Transverse colon (tissue), 4 donors: ENCODE results near the gene CNOT4. TPM values are rescaled to one million over a fixed set of nuclear protein-coding genes. Genes with fewer than 3 reads are reported as not detected.

Experiments
- DNase-seq: peaks from one replicate; pipeline ENCODE4 v3.0.0-alpha.2; 2019
- H3K27ac ChIP-seq, 4 donors: fragments of 200-600 bp; sonication (generic); 2 replicates each; pipeline ENCODE4 v1.5.1; 2016 to 2018; ENCODE audit warnings: inconsistent platforms in 4 of 4
- H3K27me3 ChIP-seq: fragments of 200-600 bp; sonication (generic); 2 replicates; pipeline ENCODE4 v1.5.1; 2017; ENCODE audit warnings: inconsistent platforms
- H3K36me3 ChIP-seq, 4 donors: fragments of 200-600 bp; sonication (generic); 2 replicates each; pipeline ENCODE4 v1.5.1; 2017 to 2019; ENCODE audit warnings: inconsistent platforms in 4 of 4
- H3K4me1 ChIP-seq, 4 donors: fragments of 200-600 bp; sonication (generic); 2 replicates each; pipeline ENCODE4 v1.5.1; 2017 to 2020; ENCODE audit warnings: inconsistent platforms in 4 of 4
- H3K4me3 ChIP-seq, 4 donors: fragments of 200-600 bp; sonication (generic); 1 replicate in 1 of 4; 2 replicates in 3 of 4; pipeline versions ENCODE4 v1.5.1 to v1.6.1; 2017 to 2019; ENCODE audit warnings: inconsistent platforms in 4 of 4
- H3K9me3 ChIP-seq, 2 donors: fragments of 200-600 bp; sonication (generic); 2 replicates each; pipeline ENCODE4 v1.5.1; 2017 to 2019; ENCODE audit warnings: inconsistent platforms in 2 of 2
- EP300 ChIP-seq: sonication (generic); formaldehyde crosslinking; IDR thresholded peaks from one replicate; pipeline ENCODE4 v1.6.1; 2017; ENCODE audit warnings: antibody characterized with exemption, low read depth
- POLR2A ChIP-seq: fragments of 450-650 bp; IDR thresholded peaks from one replicate; pipeline ENCODE4 v1.6.1; 2016; ENCODE audit warnings: antibody characterized with exemption, mild to moderate bottlenecking, moderate library complexity
- POLR2AphosphoS5 ChIP-seq, 3 donors: sonication (generic); formaldehyde crosslinking; IDR thresholded peaks; one replicate each; pipeline ENCODE4 v1.6.1; 2016; ENCODE audit warnings: antibody characterized with exemption in 3 of 3
- WGBS, 2 donors: methylation state at CpG; one replicate each; pipeline ENCODE4 v1.1.5; 2018; ENCODE audit warnings: low coverage in 1 of 2; 5-methylcytosine and 5-hydroxymethylcytosine counted together
- in situ Hi-C, 4 donors: fragments of 200-750 bp; cut with MboI; loops; one replicate each; pipeline versions ENCODE4 v1.15.0 to v1.15.1; 2017; ENCODE audit warnings: low sequenced_read_pairs in 3 of 4, low pct_ligation_motif_present in 1 of 4, low pct_unique_long_range_greater_than_20kb in 1 of 4
- intact Hi-C: fragments of 100-400 bp; cut with DNase I; formaldehyde crosslinking; loops from one replicate; pipeline ENCODE4 v1.15.1; 2023; ENCODE audit warnings: low total_unique reads
- total RNA-seq, 4 donors: library from RNA; depleted of rRNA; stranded (reverse); fragments of >200 nt; gene quantifications; one replicate each; pipeline ENCODE4 v1.1.0, GENCODE V29; 2016
- TF ChIP-seq, protein P1 (sequence below), 5 experiments: fragments of 200-600 bp in 3 of 5; fragments of 450-650 bp in 2 of 5; sonication (generic) in 3 of 5; IDR thresholded peaks; 1 replicate in 2 of 5; 2 replicates in 3 of 5; pipeline ENCODE4 v1.5.1; 2016 to 2017; ENCODE audit warnings: antibody characterized with exemption in 5 of 5, inconsistent platforms in 3 of 5, mild to moderate bottlenecking in 2 of 5, moderate library complexity in 1 of 5

The CNOT4 gene
- total RNA-seq, 4 donors from 2014 or later: 18.4 to 82.2 (median 29.9) TPM

DNA sequence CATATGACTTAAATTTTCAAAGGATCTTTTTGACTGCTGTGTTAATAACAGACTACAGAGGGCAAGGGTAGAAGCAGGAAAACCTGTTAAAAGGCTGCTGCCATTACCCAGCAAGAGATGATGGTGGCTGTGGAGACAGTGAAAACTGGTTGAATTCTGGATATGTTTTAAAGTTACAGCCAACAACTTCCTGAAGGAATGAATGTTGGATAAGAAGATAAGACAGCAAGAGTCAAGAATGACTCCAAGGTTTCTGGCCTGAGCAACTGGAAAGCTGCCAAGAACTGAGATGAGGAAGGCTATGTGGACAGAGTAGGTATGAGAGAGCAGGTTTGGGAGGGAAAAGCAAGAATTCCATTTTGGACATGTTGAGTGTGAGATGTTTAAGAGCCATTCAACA is 19.1 kb downstream of the CNOT4 start:
- H3K36me3 ChIP-seq: no peaks in the 10 kb centered on the region
- H3K4me1 ChIP-seq: peaks cover 0 to 16% (median 8%) of the 10 kb centered on the region in 4 donors
- H3K9me3 ChIP-seq: no peaks in the 10 kb centered on the region
- H3K4me3 ChIP-seq: no peak overlapping the region
- TF ChIP-seq POLR2A (no peak), EP300 (no peak), POLR2AphosphoS5 (IDR thresholded peaks at IDR 0.05) (no peak)
- TF ChIP-seq, protein P1, sequence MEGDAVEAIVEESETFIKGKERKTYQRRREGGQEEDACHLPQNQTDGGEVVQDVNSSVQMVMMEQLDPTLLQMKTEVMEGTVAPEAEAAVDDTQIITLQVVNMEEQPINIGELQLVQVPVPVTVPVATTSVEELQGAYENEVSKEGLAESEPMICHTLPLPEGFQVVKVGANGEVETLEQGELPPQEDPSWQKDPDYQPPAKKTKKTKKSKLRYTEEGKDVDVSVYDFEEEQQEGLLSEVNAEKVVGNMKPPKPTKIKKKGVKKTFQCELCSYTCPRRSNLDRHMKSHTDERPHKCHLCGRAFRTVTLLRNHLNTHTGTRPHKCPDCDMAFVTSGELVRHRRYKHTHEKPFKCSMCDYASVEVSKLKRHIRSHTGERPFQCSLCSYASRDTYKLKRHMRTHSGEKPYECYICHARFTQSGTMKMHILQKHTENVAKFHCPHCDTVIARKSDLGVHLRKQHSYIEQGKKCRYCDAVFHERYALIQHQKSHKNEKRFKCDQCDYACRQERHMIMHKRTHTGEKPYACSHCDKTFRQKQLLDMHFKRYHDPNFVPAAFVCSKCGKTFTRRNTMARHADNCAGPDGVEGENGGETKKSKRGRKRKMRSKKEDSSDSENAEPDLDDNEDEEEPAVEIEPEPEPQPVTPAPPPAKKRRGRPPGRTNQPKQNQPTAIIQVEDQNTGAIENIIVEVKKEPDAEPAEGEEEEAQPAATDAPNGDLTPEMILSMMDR (IDR thresholded peaks at IDR 0.05): no peak
- no peaks in the 10 kb centered on the region for H3K27me3 ChIP-seq
- no peak overlapping the region for H3K27ac ChIP-seq
- intact Hi-C loops (no loop called here), in situ Hi-C loops (no loop called here)
- no peak for DNase-seq

DNA sequence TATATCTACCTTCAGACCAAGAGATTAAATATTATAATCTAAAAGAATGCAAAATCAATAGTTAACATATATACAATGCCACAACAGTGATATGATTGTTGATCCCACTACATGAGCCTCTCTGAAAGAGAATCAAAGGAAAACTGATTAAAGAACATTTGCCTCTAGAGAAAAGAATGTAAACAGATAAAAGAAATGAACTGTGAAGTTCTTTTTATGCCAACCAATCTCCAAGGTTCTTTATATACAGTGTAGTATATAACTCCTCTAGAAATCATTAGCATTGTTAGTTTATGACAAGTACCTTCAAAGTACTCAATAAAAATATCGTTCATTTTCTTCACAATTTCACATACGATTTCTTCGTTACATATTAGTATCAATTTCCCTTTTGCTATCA is 20.1 kb downstream of the CNOT4 start:
- intact Hi-C loops (no loop called here), in situ Hi-C loops (no loop called here)
- Histone ChIP-seq H3K36me3 (no peaks in the 10 kb centered on the region), H3K4me3 (no peak overlapping the region), H3K4me1 (peaks cover 0 to 16% (median 8%) of the 10 kb centered on the region in 4 donors), H3K27me3 (no peaks in the 10 kb centered on the region), H3K27ac (no peak overlapping the region), H3K9me3 (no peaks in the 10 kb centered on the region)
- TF ChIP-seq EP300 (no peak), POLR2A (no peak), POLR2AphosphoS5 (IDR thresholded peaks at IDR 0.05) (no peak)
- TF ChIP-seq, protein P1 (IDR thresholded peaks at IDR 0.05): no peak
- 90 to 94% methylated on average over 3 of the region's 3 CpGs for WGBS, 2 donors
- no peak for DNase-seq

DNA sequence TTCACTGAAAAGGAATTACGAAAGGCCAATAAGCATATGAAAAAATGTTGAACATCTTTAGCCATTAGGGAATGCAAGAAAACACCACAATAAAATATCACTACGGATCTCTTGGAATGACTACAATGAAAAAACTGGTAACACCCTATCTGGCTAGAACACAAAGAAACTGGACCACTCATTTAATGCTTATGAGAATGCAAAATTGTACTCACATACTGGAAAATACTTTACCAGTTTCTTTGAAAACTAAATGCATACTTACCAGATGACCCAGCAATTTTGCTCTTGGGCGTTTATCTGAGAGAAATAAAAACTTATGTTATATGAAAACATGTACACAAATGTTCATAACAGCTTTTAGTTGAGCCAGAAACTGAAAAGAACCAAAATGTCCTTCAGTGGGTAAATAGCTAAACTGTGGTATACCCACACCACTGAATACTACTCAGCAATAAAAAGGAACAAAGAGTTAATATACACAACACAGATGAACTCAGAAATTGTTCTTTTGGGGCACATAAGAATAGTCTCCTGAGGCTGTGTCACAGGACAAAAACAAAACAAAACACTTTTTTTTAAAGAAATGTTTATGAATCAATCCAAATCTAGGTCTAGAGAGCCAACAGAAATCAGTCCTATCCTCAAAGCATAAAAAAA is 23.5 kb downstream of the CNOT4 start:
- no peaks in the 10 kb centered on the region for H3K36me3 ChIP-seq
- TF ChIP-seq, protein P1 (IDR thresholded peaks at IDR 0.05): no peak
- TF ChIP-seq EP300 (no peak), POLR2A (no peak), POLR2AphosphoS5 (IDR thresholded peaks at IDR 0.05) (no peak)

DNA sequence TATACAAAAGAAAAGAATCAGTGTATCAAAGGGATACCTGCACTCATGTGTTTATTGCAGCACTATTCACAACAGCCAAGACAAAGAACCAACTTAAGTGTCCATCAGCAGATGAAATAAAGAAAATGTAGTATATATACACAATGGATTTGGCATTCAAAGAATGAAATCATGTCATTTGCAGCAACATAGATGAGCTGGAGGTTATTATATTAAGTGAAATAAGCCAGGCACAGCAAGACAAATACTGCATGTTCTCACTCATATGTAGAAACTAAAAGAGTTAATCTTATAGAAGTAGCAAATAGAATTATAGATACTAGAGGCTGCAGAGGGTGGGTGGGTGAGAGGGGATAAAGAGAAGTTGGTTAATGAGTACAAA is 28.3 kb downstream of the CNOT4 start:
- in situ Hi-C loops: no loop called here
- H3K36me3 ChIP-seq: peaks cover 0 to 2% (median 0%) of the 10 kb centered on the region in 4 donors
- H3K4me1 ChIP-seq: peaks cover 0 to 11% (median 0%) of the 10 kb centered on the region in 4 donors
- H3K27me3 ChIP-seq: no peaks in the 10 kb centered on the region
- H3K9me3 ChIP-seq: no peaks in the 10 kb centered on the region
- no peak overlapping the region for H3K4me3 ChIP-seq
- intact Hi-C loops: no loop called here
- TF ChIP-seq POLR2AphosphoS5 (IDR thresholded peaks at IDR 0.05) (no peak), POLR2A (no peak), EP300 (no peak)
- TF ChIP-seq, protein P1 (IDR thresholded peaks at IDR 0.05): no peak
- H3K27ac ChIP-seq: no peak overlapping the region
- DNase-seq: no peak

More for the DNA sequence above, 23.5 kb downstream of the CNOT4 start:
- intact Hi-C loops: no loop called here
- Histone ChIP-seq H3K27me3 (no peaks in the 10 kb centered on the region), H3K9me3 (no peaks in the 10 kb centered on the region), H3K27ac (no peak overlapping the region), H3K4me3 (no peak overlapping the region), H3K4me1 (peaks cover 0 to 15% (median 6%) of the 10 kb centered on the region in 4 donors)
- 66 to 72% methylated on average over 3 of the region's 3 CpGs for WGBS, 2 donors
- in situ Hi-C loops: no loop called here
- DNase-seq: no peak
